H1 (cell line): ENCODE measurements around the gene LPP. TPM values are rescaled to one million over a fixed set of nuclear protein-coding genes. Genes with fewer than 3 reads are reported as not detected.

Source experiments
- CTCF ChIA-PET: fragments of 300-600 bp; sonication (Branson Sonifier 250); formaldehyde crosslinking; loops from one replicate; lab custom pipeline; 2021; ENCODE audit not compliant: partially characterized antibody; lab: Charles Lee
- POLR2A ChIA-PET: fragments of 300-600 bp; sonication (Branson Sonifier 250); formaldehyde crosslinking; loops from one replicate; lab custom pipeline; 2021; ENCODE audit warnings: inconsistent platforms; ENCODE audit not compliant: partially characterized antibody; lab: Charles Lee
- DNase-seq, 2 experiments: peaks; one replicate each; pipeline versions ENCODE4 v3.0.0 to v3.0.0-alpha.2; 2010 to 2022; ENCODE audit warnings: low spot score in 2 of 2, low read depth in 1 of 2, mixed read lengths in 1 of 2
- FAIRE-seq: peaks from 2 replicates; lab custom pipeline; 2011; peaks lifted over from hg19 to GRCh38; lab: Jason Lieb, UNC
- H2AFZ ChIP-seq: 2 replicates; pipeline ENCODE4 v1.8.1; 2012; ENCODE audit warnings: low read length, inconsistent platforms
- H2AK5ac ChIP-seq: 2 replicates; pipeline ENCODE4 v1.6.1; 2013; ENCODE audit warnings: low read depth, low read length
- H2BK120ac ChIP-seq: replicated peaks from 2 replicates; pipeline ENCODE3; 2013; ENCODE audit warnings: low read depth, low read length, inconsistent platforms
- H2BK12ac ChIP-seq: 2 replicates; pipeline ENCODE4 v1.6.1; 2013; ENCODE audit warnings: low read depth, low read length
- H2BK15ac ChIP-seq: 2 replicates; pipeline ENCODE4 v1.6.1; 2013; ENCODE audit warnings: low read length
- H2BK20ac ChIP-seq: 2 replicates; pipeline ENCODE4 v1.6.1; 2013; ENCODE audit warnings: low read length
- H2BK5ac ChIP-seq: 2 replicates; pipeline ENCODE4 v1.6.1; 2013; ENCODE audit warnings: low read depth, low read length
- H3K14ac ChIP-seq: 2 replicates; pipeline ENCODE4 v1.6.1; 2013; ENCODE audit warnings: inconsistent platforms; ENCODE audit not compliant: insufficient read length
- H3K18ac ChIP-seq: 2 replicates; pipeline ENCODE4 v1.6.1; 2013; ENCODE audit warnings: low read length; ENCODE audit errors: extremely low read depth
- H3K23ac ChIP-seq: 2 replicates; pipeline ENCODE4 v1.6.1; 2013; ENCODE audit warnings: inconsistent platforms; ENCODE audit not compliant: insufficient read length
- H3K23me2 ChIP-seq: 2 replicates; pipeline ENCODE4 v1.6.1; 2013; ENCODE audit warnings: low read depth, low read length
- H3K27ac ChIP-seq: 2 replicates; pipeline ENCODE4 v1.6.1; 2011; ENCODE audit warnings: low read depth, low read length, inconsistent platforms
- H3K27me3 ChIP-seq, 4 experiments: replicated peaks in 1 of 4; 1 replicate in 1 of 4; 2 replicates in 3 of 4; pipeline versions ENCODE4 v1.6.1 to v1.8.1; 2011 to 2013; ENCODE audit warnings: low read length in 3 of 4, mild to moderate bottlenecking in 3 of 4, inconsistent platforms in 2 of 4, mixed read lengths in 2 of 4, moderate library complexity in 1 of 4; ENCODE audit not compliant: control insufficient read depth in 3 of 4, insufficient read depth in 3 of 4; ENCODE audit errors: extremely low read depth in 1 of 4
- H3K36me3 ChIP-seq, 4 experiments: 2 replicates each; pipeline versions ENCODE4 v1.6.1 to v1.8.1; 2011 to 2013; ENCODE audit warnings: mild to moderate bottlenecking in 4 of 4, low read length in 3 of 4, moderate library complexity in 2 of 4, control low read depth in 1 of 4, inconsistent platforms in 1 of 4; ENCODE audit not compliant: insufficient read depth in 4 of 4, control insufficient read depth in 2 of 4
- H3K4ac ChIP-seq: replicated peaks from 2 replicates; pipeline ENCODE3; 2013; ENCODE audit warnings: low read length, low read depth, mixed read lengths, inconsistent platforms; ENCODE audit not compliant: insufficient read length
- H3K4me1 ChIP-seq, 4 experiments: replicated peaks in 1 of 4; 1 replicate in 1 of 4; 2 replicates in 3 of 4; pipeline versions ENCODE4 v1.6.1 to v1.8.1; 2011 to 2013; ENCODE audit warnings: low read length in 3 of 4, inconsistent platforms in 2 of 4, mixed read lengths in 1 of 4; ENCODE audit not compliant: insufficient read depth in 4 of 4, control insufficient read depth in 3 of 4
- H3K4me2 ChIP-seq, 2 experiments: 2 replicates each; pipeline versions ENCODE4 v1.6.1 to v1.8.1; 2011 to 2013; ENCODE audit warnings: low read depth in 2 of 2, low read length in 2 of 2, control low read depth in 1 of 2, inconsistent platforms in 1 of 2, mild to moderate bottlenecking in 1 of 2; ENCODE audit not compliant: insufficient read depth in 1 of 2
- H3K4me3 ChIP-seq, 4 experiments: fragments of 200-600, 300-600 bp in 1 of 4; sonication (generic), shearing (Covaris generic), sonication (Bioruptor Twin) in 1 of 4; 2 replicates each; pipeline versions ENCODE4 v1.5.1 to v1.8.1; 2011 to 2016; ENCODE audit warnings: low read length in 4 of 4, low read depth in 3 of 4, control low read depth in 2 of 4, inconsistent platforms in 2 of 4, mild to moderate bottlenecking in 2 of 4, mixed read lengths in 1 of 4, moderate library complexity in 1 of 4; ENCODE audit not compliant: insufficient read depth in 2 of 4; ENCODE audit errors: extremely low read depth in 1 of 4
- H3K56ac ChIP-seq: replicated peaks from 2 replicates; pipeline ENCODE3; 2013; ENCODE audit warnings: low read depth, mild to moderate bottlenecking, mixed read lengths, low read length, inconsistent platforms; ENCODE audit not compliant: insufficient read length
- H3K79me1 ChIP-seq: 2 replicates; pipeline ENCODE4 v1.6.1; 2013; ENCODE audit warnings: low read depth, low read length, control low read depth
- H3K79me2 ChIP-seq, 2 experiments: 2 replicates each; pipeline versions ENCODE4 v1.6.1 to v1.8.1; 2012 to 2013; ENCODE audit warnings: low read length in 2 of 2, mild to moderate bottlenecking in 2 of 2, inconsistent platforms in 1 of 2; ENCODE audit not compliant: insufficient read depth in 2 of 2, control insufficient read depth in 1 of 2
- H3K9ac ChIP-seq, 4 experiments: replicated peaks in 1 of 4; 1 replicate in 1 of 4; 2 replicates in 3 of 4; pipeline versions ENCODE4 v1.6.1 to v1.8.1; 2011 to 2013; ENCODE audit warnings: low read depth in 3 of 4, low read length in 3 of 4, control low read depth in 2 of 4, mild to moderate bottlenecking in 2 of 4, moderate library complexity in 2 of 4, inconsistent platforms in 1 of 4; ENCODE audit errors: extremely low read depth in 1 of 4
- H3K9me3 ChIP-seq, 2 experiments: 2 replicates each; pipeline versions ENCODE4 v1.6.1 to v1.8.1; 2012 to 2013; ENCODE audit warnings: mild to moderate bottlenecking in 2 of 2, moderate library complexity in 2 of 2, control low read depth in 1 of 2, inconsistent platforms in 1 of 2, low read depth in 1 of 2, low read length in 1 of 2, mixed read lengths in 1 of 2; ENCODE audit not compliant: insufficient read depth in 2 of 2
- H4K20me1 ChIP-seq, 2 experiments: replicated peaks in 1 of 2; 2 replicates each; pipeline versions ENCODE3 to v1.8.1; 2011 to 2013; ENCODE audit warnings: inconsistent platforms in 2 of 2, low read length in 2 of 2, mild to moderate bottlenecking in 1 of 2; ENCODE audit not compliant: insufficient read depth in 2 of 2, control insufficient read depth in 1 of 2
- H4K5ac ChIP-seq: 2 replicates; pipeline ENCODE4 v1.6.1; 2013; ENCODE audit warnings: low read length, low read depth, mixed read lengths, inconsistent platforms; ENCODE audit not compliant: insufficient read length
- H4K8ac ChIP-seq: 2 replicates; pipeline ENCODE4 v1.8.0; 2013; ENCODE audit warnings: mild to moderate bottlenecking, moderate library complexity, low read length, inconsistent platforms; ENCODE audit not compliant: insufficient read depth; ENCODE audit errors: extremely low read depth
- H4K91ac ChIP-seq: replicated peaks from 2 replicates; pipeline ENCODE3; 2013; ENCODE audit warnings: low read length, mixed read lengths, inconsistent platforms; ENCODE audit not compliant: insufficient read length
- CEBPB ChIP-seq: IDR thresholded peaks from 2 replicates; pipeline ENCODE4 v1.6.1; 2012; ENCODE audit warnings: low read depth, low read length
- EGR1 ChIP-seq: IDR thresholded peaks from 2 replicates; pipeline ENCODE4 v1.6.1; 2011; ENCODE audit warnings: low read depth, low read length, borderline replicate concordance
- GTF2F1 ChIP-seq: IDR thresholded peaks from 2 replicates; pipeline ENCODE4 v1.6.1; 2012; ENCODE audit warnings: low read depth, low read length, improper control_type of control experiment, borderline replicate concordance
- HDAC2 ChIP-seq, 2 experiments: fragments of 300-600 bp in 1 of 2; sonication (generic) in 1 of 2; IDR thresholded peaks; 2 replicates each; pipeline ENCODE4 v1.6.1; 2011 to 2012; ENCODE audit warnings: low read depth in 2 of 2, low read length in 2 of 2, mild to moderate bottlenecking in 2 of 2, moderate library complexity in 2 of 2, borderline replicate concordance in 1 of 2, inconsistent platforms in 1 of 2
- JUN ChIP-seq: IDR thresholded peaks from 2 replicates; pipeline ENCODE4 v1.6.1; 2011; ENCODE audit warnings: low read depth, mild to moderate bottlenecking, improper control_type of control experiment, low read length
- POLR2AphosphoS5 ChIP-seq: IDR thresholded peaks from 2 replicates; pipeline ENCODE4 v1.6.1; 2011; ENCODE audit warnings: low read depth, low read length
- RAD21 ChIP-seq, 2 experiments: IDR thresholded peaks in 1 of 2; conservative IDR thresholded peaks in 1 of 2; 2 replicates each; pipeline ENCODE4 v1.6.1; 2011; ENCODE audit warnings: low read depth in 2 of 2, low read length in 2 of 2, improper control_type of control experiment in 1 of 2, inconsistent platforms in 1 of 2, mild to moderate bottlenecking in 1 of 2, moderate library complexity in 1 of 2
- SIRT6 ChIP-seq: IDR thresholded peaks from one replicate; pipeline ENCODE4 v1.7.1; 2012; ENCODE audit warnings: low read length, inconsistent platforms
- SRF ChIP-seq: IDR thresholded peaks from 2 replicates; pipeline ENCODE4 v1.6.1; 2011; ENCODE audit warnings: mild to moderate bottlenecking, low read depth, low read length, moderate library complexity
- TAF1 ChIP-seq: IDR thresholded peaks from 2 replicates; pipeline ENCODE4 v1.6.1; 2011; ENCODE audit warnings: mild to moderate bottlenecking, low read depth, low read length
- TBP ChIP-seq: IDR thresholded peaks from 2 replicates; pipeline ENCODE4 v1.6.1; 2011; ENCODE audit warnings: low read depth, low read length, improper control_type of control experiment
- ZNF274 ChIP-seq: IDR thresholded peaks from 2 replicates; pipeline ENCODE4 v1.7.0; 2012; ENCODE audit warnings: low read length, borderline replicate concordance; ENCODE audit errors: extremely low read depth
- WGBS, 2 experiments: shearing (Covaris generic) in 1 of 2; methylation state at CpG; one replicate each; pipeline versions ENCODE4 v1.1.6 to v1.1.7; 2013 to 2015; ENCODE audit warnings: low lambda C conversion rate in 2 of 2, mixed read lengths in 2 of 2, inconsistent platforms in 1 of 2, low coverage in 1 of 2, missing lambda C conversion rate in 1 of 2; ENCODE audit not compliant: insufficient replicate concordance in 2 of 2, insufficient coverage in 1 of 2, insufficient read length in 1 of 2; ENCODE audit errors: extremely low coverage in 1 of 2, missing lambda C conversion rate in 1 of 2; 5-methylcytosine and 5-hydroxymethylcytosine counted together
- polyA plus RNA-seq, 7 experiments: library from polyadenylated mRNA; depleted of rRNA in 3 of 7; stranded (reverse) in 5 of 7; unstranded in 2 of 7; fragments of >200 nt in 5 of 7; fragments of 200-250 nt in 2 of 7; gene quantifications; 1 replicate in 5 of 7; 2 replicates in 1 of 7; 4 replicates in 1 of 7; pipeline versions ENCODE4 v1.2.1 to v1.2.3, GENCODE V29; 2011 to 2013; ENCODE audit warnings: missing spikeins in 2 of 7, mixed read lengths in 2 of 7
- total RNA-seq: library from RNA; stranded (reverse); fragmentation: NEBNext Ultra II Directional; extraction: Animal tissue kit (Norgen Biotek cat#: 25700); gene quantifications from 2 replicates; pipeline ENCODE4 v1.2.1, GENCODE V29; 2021
- TF ChIP-seq, protein P1 (sequence below): IDR thresholded peaks from 2 replicates; pipeline ENCODE4 v1.6.1; 2012; ENCODE audit warnings: inconsistent platforms

LPP gene
- total and polyA plus RNA-seq, 2 of the 8 experiments (the other 6 are each of a cell fraction or from before 2014, with no cell fraction given) = 10.0 to 53.3 TPM

DNA sequence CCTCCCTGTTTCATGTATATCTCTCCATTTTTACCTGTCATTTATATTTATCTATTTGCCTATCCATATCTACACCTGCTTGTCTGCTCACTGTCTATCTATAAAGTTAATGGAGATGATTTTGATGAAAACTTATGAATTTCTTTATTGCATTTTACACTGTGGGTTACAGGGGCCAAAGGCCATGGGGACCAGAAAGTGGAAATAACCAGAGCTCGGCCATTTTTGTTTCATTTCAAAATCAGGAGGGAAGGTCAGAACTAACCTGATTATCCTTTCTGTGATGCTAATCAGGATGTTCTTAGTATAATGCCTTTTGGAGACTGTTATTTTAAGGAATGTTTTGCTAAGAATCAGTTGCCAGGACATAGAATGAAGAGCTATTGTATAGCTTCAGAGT, 147.2 kb downstream of the LPP start:
- peak overlapping the region in 1 of 4 experiments; percentile 29; a peak in 1 of 8 replicates for H3K4me3 ChIP-seq
- H3K9me3 ChIP-seq = no peaks in the 10 kb centered on the region
- no peak overlapping the region for H4K91ac ChIP-seq
- no peaks in the 10 kb centered on the region for H3K79me2 ChIP-seq
- H2BK15ac ChIP-seq = no peak overlapping the region
- no peak overlapping the region for H3K27ac ChIP-seq
- no peak overlapping the region for H3K4ac ChIP-seq
- no peak overlapping the region for H4K8ac ChIP-seq
- no peak overlapping the region for H2BK5ac ChIP-seq
- H3K4me2 ChIP-seq = peak overlapping the region in 1 of 2 experiments; percentile 33; a peak in 3 of 4 replicates
- no peak overlapping the region for H2BK12ac ChIP-seq
- ChIA-PET POLR2A (no interaction called here), CTCF (interaction anchor here (0.7 to 2.2 kb wide), 4 partner anchors 10 to 561 kb away, joined by 3 to 7 read pairs (median 4); no protein-coding TSS in a partner anchor)
- no peak overlapping the region for H2AK5ac ChIP-seq
- no peak overlapping the region for H2AFZ ChIP-seq
- H4K20me1 ChIP-seq = no peaks in the 10 kb centered on the region
- no peak overlapping the region for H3K14ac ChIP-seq
- no peak overlapping the region for H2BK120ac ChIP-seq
- peaks cover 3% of the 10 kb centered on the region; the same call in 1 of the 2 replicates for H3K79me1 ChIP-seq
- DNase-seq (no peak), FAIRE-seq (no peak)
- H3K23me2 ChIP-seq = no peaks in the 10 kb centered on the region
- no peaks in the 10 kb centered on the region for H3K27me3 ChIP-seq
- H3K18ac ChIP-seq = no peak overlapping the region
- no peak overlapping the region for H4K5ac ChIP-seq
- H3K56ac ChIP-seq = peak overlapping the region; percentile 5
- no peaks in the 10 kb centered on the region for H3K36me3 ChIP-seq
- no peak overlapping the region for H3K9ac ChIP-seq
- H3K23ac ChIP-seq = no peak overlapping the region
- no peak overlapping the region for H2BK20ac ChIP-seq
- H3K4me1 ChIP-seq = peaks cover 0 to 22% (median 20%) of the 10 kb centered on the region in 4 experiments; a peak in 6 of 7 replicates
- TF ChIP-seq EGR1 = no peak
- no peak for TF ChIP-seq RAD21 (IDR thresholded peaks at IDR 0.05 in 1 of 2, conservative IDR thresholded peaks at IDR 0.05 in 1 of 2; ENCODE audit: low read depth in 2 of 2, low read length in 2 of 2)
- TF ChIP-seq TBP = no peak
- no peak for TF ChIP-seq POLR2AphosphoS5
- TF ChIP-seq TAF1 = no peak
- TF ChIP-seq JUN = no peak
- no peak for TF ChIP-seq GTF2F1
- TF ChIP-seq, protein P1, sequence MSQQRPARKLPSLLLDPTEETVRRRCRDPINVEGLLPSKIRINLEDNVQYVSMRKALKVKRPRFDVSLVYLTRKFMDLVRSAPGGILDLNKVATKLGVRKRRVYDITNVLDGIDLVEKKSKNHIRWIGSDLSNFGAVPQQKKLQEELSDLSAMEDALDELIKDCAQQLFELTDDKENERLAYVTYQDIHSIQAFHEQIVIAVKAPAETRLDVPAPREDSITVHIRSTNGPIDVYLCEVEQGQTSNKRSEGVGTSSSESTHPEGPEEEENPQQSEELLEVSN = no peak
- no peak for TF ChIP-seq CEBPB
- TF ChIP-seq ZNF274 = no peak
- TF ChIP-seq HDAC2 (IDR thresholded peaks at IDR 0.05; ENCODE audit: borderline replicate concordance in 1 of 2, low read depth in 2 of 2, low read length in 2 of 2) = no peak
- no peak for TF ChIP-seq SRF
- TF ChIP-seq SIRT6 = no peak
- 65% methylated on average over 1 of the region's 1 CpG; no CpG with 5 or more reads in 1 of the 2 experiments for WGBS, 2 experiments
